Ishikawa (cell line): Measurements from ENCODE around the gene LLGL2.
A peak's percentile ranks its signal among the peaks of the same experiment; 100 is the strongest.

Experiments used
- CEBPB ChIP-seq: IDR thresholded peaks from 2 replicates; pipeline ENCODE4 v1.6.1; 2012
- CREB1 ChIP-seq: IDR thresholded peaks from 2 replicates; pipeline ENCODE4 v1.6.1; 2012; ENCODE audit warnings: low read depth
- EGR1 ChIP-seq: IDR thresholded peaks from 2 replicates; pipeline ENCODE4 v1.6.1; 2012
- EP300 ChIP-seq: IDR thresholded peaks from 2 replicates; pipeline ENCODE4 v1.6.1; 2012; ENCODE audit warnings: borderline replicate concordance
- FOXM1 ChIP-seq: IDR thresholded peaks from 2 replicates; pipeline ENCODE4 v1.6.1; 2012; ENCODE audit warnings: low read depth, borderline replicate concordance
- NFIC ChIP-seq: IDR thresholded peaks from 2 replicates; pipeline ENCODE4 v1.6.1; 2012
- RAD21 ChIP-seq: IDR thresholded peaks from 2 replicates; pipeline ENCODE4 v1.6.1; 2012; ENCODE audit warnings: low read depth
- REST ChIP-seq: IDR thresholded peaks from 2 replicates; pipeline ENCODE4 v1.6.1; 2012; ENCODE audit warnings: low read depth, mild to moderate bottlenecking
- TAF1 ChIP-seq: IDR thresholded peaks from 2 replicates; pipeline ENCODE4 v1.6.1; 2012; ENCODE audit warnings: low read depth, mild to moderate bottlenecking
- TCF12 ChIP-seq: IDR thresholded peaks from 2 replicates; pipeline ENCODE4 v1.6.1; 2012; ENCODE audit warnings: low read depth
- TEAD4 ChIP-seq: IDR thresholded peaks from 2 replicates; pipeline ENCODE4 v1.6.1; 2012
- YY1 ChIP-seq: IDR thresholded peaks from 2 replicates; pipeline ENCODE4 v1.6.1; 2012; ENCODE audit warnings: low read depth
- ZBTB7A ChIP-seq: IDR thresholded peaks from 2 replicates; pipeline ENCODE4 v1.6.1; 2012; ENCODE audit warnings: low read depth
- TF ChIP-seq, protein P1 (sequence below): IDR thresholded peaks from 2 replicates; pipeline ENCODE4 v1.6.1; 2012
- TF ChIP-seq, protein P2 (sequence below): IDR thresholded peaks from 2 replicates; pipeline ENCODE4 v1.6.1; 2012

LLGL2 gene

DNA sequence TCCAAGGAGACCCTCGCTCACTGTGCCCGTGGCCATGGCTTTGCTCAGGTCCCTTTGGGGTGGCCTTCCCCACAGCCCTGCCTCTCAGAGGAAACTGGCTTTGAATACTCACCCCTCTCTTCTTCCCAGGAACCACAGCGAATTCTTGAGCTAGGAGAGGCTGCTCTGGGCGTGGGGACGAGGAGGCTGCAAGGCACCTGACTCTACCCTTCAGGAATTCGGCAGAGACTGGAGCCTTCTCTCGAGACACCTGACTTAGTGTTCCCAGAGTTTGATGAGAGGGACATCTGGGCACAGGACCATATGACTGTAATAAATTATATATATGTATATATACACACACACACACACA is 6.2 kb downstream of the LLGL2 start:
- TF ChIP-seq TEAD4 = peak; percentile 59; the same call in 1 of the 2 replicates
- no peak for TF ChIP-seq RAD21

DNA sequence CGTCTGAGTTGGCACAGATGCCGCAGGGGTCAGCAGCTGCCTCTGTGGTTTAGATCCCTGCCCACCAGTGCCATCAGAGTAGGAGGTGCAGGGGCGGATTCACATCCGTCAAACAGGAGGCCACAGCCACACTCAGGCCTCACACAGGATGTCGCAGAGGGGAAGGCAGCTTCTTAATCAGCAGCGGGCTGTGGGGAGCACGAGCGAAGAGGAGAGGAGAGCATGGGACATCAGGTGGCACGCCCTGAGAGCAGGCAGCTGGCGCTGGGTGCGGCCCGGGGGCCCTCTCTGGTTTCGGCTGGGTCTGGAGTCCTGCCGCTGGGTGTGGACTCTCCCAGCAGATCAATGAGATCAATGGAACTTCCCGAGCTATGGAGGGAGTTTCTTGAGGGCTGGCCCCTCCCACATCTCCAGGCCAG is 9.6 kb downstream of the LLGL2 start:
- no peak for TF ChIP-seq RAD21
- TF ChIP-seq, protein P1, sequence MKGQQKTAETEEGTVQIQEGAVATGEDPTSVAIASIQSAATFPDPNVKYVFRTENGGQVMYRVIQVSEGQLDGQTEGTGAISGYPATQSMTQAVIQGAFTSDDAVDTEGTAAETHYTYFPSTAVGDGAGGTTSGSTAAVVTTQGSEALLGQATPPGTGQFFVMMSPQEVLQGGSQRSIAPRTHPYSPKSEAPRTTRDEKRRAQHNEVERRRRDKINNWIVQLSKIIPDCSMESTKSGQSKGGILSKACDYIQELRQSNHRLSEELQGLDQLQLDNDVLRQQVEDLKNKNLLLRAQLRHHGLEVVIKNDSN = no peak
- TF ChIP-seq, protein P2, sequence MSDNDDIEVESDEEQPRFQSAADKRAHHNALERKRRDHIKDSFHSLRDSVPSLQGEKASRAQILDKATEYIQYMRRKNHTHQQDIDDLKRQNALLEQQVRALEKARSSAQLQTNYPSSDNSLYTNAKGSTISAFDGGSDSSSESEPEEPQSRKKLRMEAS = no peak
- no peak for TF ChIP-seq TCF12
- TF ChIP-seq EP300 = no peak
- TF ChIP-seq TAF1 = no peak
- TF ChIP-seq EGR1 = no peak
- no peak for TF ChIP-seq YY1
- no peak for TF ChIP-seq ZBTB7A
- TF ChIP-seq CREB1 = no peak
- TF ChIP-seq NFIC = no peak
- TF ChIP-seq FOXM1 = no peak
- no peak for TF ChIP-seq TEAD4
- TF ChIP-seq CEBPB = no peak
- no peak for TF ChIP-seq REST

DNA sequence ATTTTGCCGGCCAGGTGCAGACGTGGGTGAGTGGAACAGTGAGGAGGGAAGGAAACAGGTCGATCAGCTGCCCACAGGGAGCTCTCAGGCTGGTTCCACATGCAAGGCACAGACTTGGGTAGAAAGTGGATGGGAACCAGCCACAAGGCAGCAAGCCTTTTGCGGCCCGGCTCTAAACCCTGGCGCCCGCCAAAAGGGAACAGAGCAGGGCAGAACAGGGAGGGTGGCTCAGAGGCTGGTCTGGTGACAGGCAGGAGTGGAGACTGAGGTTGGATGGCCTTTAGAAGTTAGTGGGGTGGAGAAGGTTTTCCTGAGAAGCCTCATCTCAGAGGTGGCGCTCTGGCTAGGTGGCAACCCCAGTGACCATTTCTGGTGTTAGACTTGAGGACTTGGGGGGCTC is 10.4 kb downstream of the LLGL2 start:
- TF ChIP-seq, protein P2 = no peak
- TF ChIP-seq TEAD4 = no peak

GRCh38 chr17:75536366-75536765 is 10.9 kb downstream of the LLGL2 start:
- no peak for TF ChIP-seq EP300
- no peak for TF ChIP-seq TEAD4
- TF ChIP-seq YY1 = no peak
- no peak for TF ChIP-seq EGR1
- TF ChIP-seq NFIC = no peak
- no peak for TF ChIP-seq CREB1
- TF ChIP-seq FOXM1 = no peak
- TF ChIP-seq, protein P1 = no peak
- TF ChIP-seq ZBTB7A = no peak
- no peak for TF ChIP-seq REST
- TF ChIP-seq CEBPB = no peak
- no peak for TF ChIP-seq RAD21
- TF ChIP-seq TCF12 = no peak

GRCh38 chr17:75539967-75540729 is 14.7 kb downstream of the LLGL2 start:
- TF ChIP-seq RAD21 (no peak), NFIC (no peak), TAF1 (no peak), CEBPB (no peak), ZBTB7A (no peak), EP300 (no peak), FOXM1 (no peak), REST (no peak), EGR1 (no peak), CREB1 (no peak), YY1 (no peak), TEAD4 (no peak), TCF12 (no peak)
- TF ChIP-seq, protein P2 = no peak
- TF ChIP-seq, protein P1 = no peak
